ENCODE data around the gene PTPRN2. TPM values are rescaled to one million over a fixed set of nuclear protein-coding genes. Genes with fewer than 3 reads are reported as not detected.

PTPRN2 gene
- polyA plus RNA-seq, 6 donors from 2014 or later: 1.4 to 4.6 (median 3.8) TPM

DNA sequence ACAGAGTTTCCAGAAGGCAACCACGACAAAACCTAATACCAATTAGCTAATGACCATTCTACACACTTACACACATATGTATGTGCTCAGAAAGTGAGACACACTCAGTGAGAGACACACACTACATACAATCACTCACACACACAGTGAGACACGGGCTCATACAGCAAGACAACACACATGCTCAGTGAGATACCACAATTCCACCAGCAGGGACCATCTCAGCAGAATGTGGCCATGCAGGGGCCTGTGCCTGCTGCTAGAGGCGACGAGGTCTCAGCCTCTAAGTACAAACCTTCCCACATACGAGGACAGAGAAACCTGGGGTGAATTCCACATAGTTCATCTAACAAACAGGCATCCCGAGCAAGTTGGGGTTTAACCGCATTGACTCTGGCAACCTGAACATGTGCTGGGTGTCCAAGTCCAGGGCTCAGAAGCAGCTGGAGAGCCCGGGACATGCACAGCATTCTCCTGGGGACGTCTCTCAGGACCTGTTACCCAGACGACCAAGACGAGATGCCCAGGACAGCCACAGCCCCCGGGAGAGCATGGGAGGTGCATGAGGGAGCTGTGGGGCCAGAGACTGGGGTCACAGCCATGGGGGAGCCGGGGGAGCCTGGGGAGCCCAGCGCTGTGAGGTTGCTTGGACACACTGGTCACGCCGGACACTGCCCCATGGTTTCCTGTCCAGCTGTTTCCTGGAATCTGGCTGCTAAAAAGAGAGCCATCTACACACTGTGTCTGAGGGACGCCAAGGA, 523.6 kb downstream of the PTPRN2 start:
- no peaks in the 10 kb centered on the region for H3K4me1 Mint-ChIP-seq
- DNase-seq (no peak), ATAC-seq (ENCODE audit: low read depth in 2 of 2) (no peak)
- no peaks in the 10 kb centered on the region for H3K27me3 Mint-ChIP-seq
- H3K4me3 Mint-ChIP-seq: no peak overlapping the region
- peaks cover 0 to 10% (median 4%) of the 10 kb centered on the region in 7 donors for H3K9me3 Mint-ChIP-seq
- no peaks in the 10 kb centered on the region for H3K36me3 Mint-ChIP-seq
- H3K27ac Mint-ChIP-seq: no peak overlapping the region

GRCh38 chr7:158062661-158063060, 525.0 kb downstream of the PTPRN2 start:
- Mint-ChIP-seq H3K4me1 (no peaks in the 10 kb centered on the region), H3K27me3 (no peaks in the 10 kb centered on the region), H3K27ac (no peak overlapping the region), H3K9me3 (peaks cover 0 to 10% (median 4%) of the 10 kb centered on the region in 7 donors), H3K4me3 (no peak overlapping the region), H3K36me3 (no peaks in the 10 kb centered on the region)
- DNase-seq: no peak
- ATAC-seq (ENCODE audit: low read depth in 2 of 2): no peak

DNA sequence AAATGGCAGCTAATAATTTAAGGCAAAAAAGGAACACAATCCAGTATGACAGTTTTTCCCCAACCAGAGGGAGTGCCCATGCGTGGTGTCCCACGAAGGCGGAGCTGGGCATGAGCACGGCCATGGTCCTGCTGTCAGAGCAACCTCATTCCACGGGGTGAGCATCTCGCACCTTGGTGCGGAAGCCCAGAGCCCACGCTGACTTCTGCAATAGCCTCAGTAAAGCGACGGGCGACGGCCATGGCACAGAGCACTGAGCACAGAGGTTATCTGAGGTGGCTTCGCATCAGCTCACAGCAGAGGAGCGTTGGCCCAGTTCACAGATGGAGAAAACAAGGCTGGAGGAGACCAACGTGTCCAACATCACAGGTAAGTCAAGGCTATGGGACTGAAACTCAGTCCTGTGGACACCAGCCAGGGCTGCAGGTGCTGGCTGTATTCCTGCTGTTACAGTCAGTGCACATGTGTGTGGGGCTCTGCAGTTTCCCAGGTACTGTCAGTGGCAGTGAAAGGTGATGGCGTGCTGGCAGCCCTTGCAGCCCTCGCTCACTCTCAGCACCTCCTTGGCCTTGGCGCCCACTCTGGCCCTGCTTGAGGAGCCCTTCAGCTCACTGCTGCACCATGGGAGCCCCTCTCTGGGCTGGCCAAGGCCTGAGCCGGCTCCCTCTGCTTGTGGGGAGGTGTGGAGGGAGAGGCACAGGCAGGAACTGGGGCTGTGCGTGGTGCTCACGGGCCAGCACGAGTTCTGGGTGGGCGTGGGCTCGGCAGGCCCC, 525.6 kb downstream of the PTPRN2 start:
- H3K27me3 Mint-ChIP-seq: no peaks in the 10 kb centered on the region
- no peaks in the 10 kb centered on the region for H3K4me1 Mint-ChIP-seq
- H3K36me3 Mint-ChIP-seq: no peaks in the 10 kb centered on the region
- ATAC-seq (ENCODE audit: low read depth in 2 of 2): no peak
- no peak overlapping the region for H3K4me3 Mint-ChIP-seq
- H3K27ac Mint-ChIP-seq: no peak overlapping the region
- no peak for DNase-seq
- peaks cover 0 to 10% (median 4%) of the 10 kb centered on the region in 7 donors for H3K9me3 Mint-ChIP-seq

DNA sequence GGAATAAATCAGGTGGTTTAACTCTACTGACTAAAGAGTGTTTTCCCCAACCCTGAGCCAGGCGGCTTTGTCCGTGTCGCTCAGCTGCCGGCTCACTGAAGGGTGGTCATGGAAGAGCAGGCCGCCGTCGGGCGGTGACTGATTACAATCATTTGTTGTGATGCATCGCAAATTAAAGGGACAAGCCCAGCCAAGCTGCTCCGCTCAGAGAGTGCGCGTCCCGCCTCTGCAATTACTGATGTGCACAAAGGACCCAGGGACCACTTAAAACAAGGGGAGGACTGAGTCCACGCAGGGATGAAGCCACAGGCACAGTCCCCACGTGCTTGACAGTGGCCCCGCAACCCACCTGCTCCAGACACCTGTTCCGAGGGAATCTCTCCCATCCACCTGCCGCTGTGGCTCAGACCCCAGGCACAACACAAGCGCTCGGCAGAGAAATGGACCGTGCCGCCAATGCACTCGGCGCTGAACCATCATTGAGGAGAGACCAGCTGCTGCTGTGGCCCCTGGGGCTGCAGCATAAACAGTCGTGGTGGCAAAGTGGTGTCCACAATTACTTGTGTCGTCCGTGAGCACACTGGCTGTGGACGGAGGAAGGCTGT, 526.5 kb downstream of the PTPRN2 start:
- Mint-ChIP-seq H3K4me1 (no peaks in the 10 kb centered on the region), H3K36me3 (no peaks in the 10 kb centered on the region), H3K27ac (peak overlapping the region in 1 of 6 donors; percentile 32), H3K4me3 (no peak overlapping the region), H3K9me3 (peaks cover 0 to 10% (median 4%) of the 10 kb centered on the region in 7 donors), H3K27me3 (no peaks in the 10 kb centered on the region)
- ATAC-seq (ENCODE audit: low read depth in 2 of 2) (no peak), DNase-seq (no peak)

DNA sequence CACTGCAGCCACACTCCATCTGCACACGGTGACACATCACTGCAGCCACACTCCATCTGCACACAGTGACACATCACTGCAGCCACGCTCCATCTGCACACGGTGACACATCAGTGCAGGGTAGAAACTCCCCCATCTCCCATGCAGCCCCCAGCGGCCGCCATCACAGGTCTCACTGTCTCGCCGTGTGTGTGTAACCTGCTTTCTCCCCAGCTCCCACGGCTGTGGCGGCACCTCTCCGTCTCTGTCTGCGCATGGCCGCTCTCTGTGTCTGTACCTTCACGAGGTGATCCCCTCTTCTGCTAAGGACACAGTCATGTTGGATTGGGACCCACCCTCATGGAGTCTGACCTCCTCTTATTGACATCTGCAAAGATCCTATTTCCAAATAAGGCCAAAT, 527.4 kb downstream of the PTPRN2 start:
- Mint-ChIP-seq H3K9me3 (peaks cover 0 to 10% (median 4%) of the 10 kb centered on the region in 7 donors), H3K27ac (no peak overlapping the region), H3K4me1 (no peaks in the 10 kb centered on the region), H3K4me3 (no peak overlapping the region), H3K36me3 (no peaks in the 10 kb centered on the region), H3K27me3 (no peaks in the 10 kb centered on the region)
- DNase-seq (no peak), ATAC-seq (ENCODE audit: low read depth in 2 of 2) (no peak)

DNA sequence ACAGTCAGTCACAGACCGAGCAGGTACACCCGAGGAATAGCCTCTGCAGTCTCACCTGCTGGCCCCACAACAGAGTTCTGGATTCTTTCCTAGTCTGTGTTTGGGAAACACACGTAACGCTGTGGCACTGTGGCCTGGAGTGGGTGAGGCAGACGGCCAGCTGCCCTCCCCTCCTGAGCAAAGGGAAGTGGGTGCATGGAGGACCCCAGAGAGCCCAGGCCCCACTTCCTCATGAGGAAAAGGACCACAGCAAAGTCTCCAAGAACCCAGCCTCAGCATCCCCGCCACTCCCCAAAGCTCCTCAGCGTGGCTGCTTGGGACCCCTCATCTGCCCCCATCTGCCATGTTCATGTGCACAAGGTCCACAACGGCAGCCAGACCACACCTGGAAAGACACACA, 530.2 kb downstream of the PTPRN2 start:
- no peaks in the 10 kb centered on the region for H3K36me3 Mint-ChIP-seq

DNA sequence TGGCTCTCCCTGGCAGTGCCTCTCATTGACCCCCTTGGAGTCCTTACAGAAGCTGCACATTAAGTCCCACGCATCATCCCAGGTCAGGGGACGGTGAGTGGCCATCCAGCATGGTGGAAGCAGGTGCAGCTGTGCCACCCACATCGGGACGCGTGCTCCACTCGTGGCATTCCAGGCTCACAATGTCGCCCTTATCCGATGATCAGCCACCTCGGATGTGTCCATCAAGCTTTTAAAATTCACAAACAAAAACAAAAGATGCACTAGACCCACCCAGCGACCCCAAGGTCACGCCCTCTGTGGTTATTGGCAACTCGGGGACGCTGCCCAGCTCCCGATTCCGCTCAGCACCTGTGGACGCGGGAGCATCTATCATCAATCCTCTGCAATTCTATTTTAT, 530.9 kb downstream of the PTPRN2 start:
- ATAC-seq (ENCODE audit: low read depth in 2 of 2) (no peak), DNase-seq (no peak)
- Mint-ChIP-seq H3K9me3 (peaks cover 0 to 1% (median 0%) of the 10 kb centered on the region in 7 donors), H3K27ac (no peak overlapping the region), H3K4me3 (no peak overlapping the region), H3K27me3 (no peaks in the 10 kb centered on the region), H3K36me3 (no peaks in the 10 kb centered on the region), H3K4me1 (no peaks in the 10 kb centered on the region)

More for the DNA sequence above, 530.2 kb downstream of the PTPRN2 start:
- Mint-ChIP-seq H3K4me3 (no peak overlapping the region), H3K27me3 (no peaks in the 10 kb centered on the region), H3K27ac (no peak overlapping the region), H3K9me3 (peaks cover 0 to 1% (median 0%) of the 10 kb centered on the region in 7 donors), H3K4me1 (no peaks in the 10 kb centered on the region)
- ATAC-seq (ENCODE audit: low read depth in 2 of 2): no peak
- no peak for DNase-seq

DNA sequence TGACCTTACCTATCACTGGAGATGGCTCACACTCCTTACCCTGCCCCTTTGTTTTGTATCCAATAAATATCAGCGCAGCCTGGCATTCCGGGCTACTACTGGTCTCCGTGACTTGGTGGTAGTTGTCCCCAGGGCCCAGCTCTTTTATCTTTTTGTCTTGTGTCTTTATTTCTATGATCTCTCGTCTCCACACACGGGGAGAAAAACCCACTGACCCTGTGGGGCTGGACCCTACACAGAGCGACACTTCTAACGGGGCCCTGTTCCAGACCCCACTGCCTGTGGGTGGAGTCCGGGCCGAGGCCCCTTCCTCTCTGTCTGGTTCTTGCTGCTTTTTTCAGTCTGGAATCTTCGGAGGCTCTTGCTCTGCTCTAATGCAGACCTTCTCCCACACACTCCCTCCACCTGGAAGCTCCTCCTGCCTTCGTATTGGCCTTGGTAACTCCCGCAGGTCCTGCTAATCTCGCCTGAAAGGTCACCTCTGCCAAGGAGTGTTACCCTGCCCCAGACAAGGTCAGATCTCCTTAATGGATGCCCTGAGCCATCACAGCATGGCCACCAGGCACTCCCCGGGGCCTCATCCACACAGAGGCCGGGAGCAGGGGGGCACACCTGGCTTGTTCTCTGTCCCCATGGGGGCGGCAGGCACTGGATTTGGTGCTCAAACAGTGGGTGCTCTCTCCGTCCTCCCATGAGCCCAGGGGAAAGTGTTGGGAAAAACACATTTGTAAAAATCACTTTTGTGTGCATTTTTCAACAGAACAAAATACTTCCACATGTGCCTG, 531.7 kb downstream of the PTPRN2 start:
- no peak overlapping the region for H3K4me3 Mint-ChIP-seq
- H3K9me3 Mint-ChIP-seq: peaks cover 0 to 1% (median 0%) of the 10 kb centered on the region in 7 donors
- H3K36me3 Mint-ChIP-seq: no peaks in the 10 kb centered on the region
- ATAC-seq (ENCODE audit: low read depth in 2 of 2) (no peak), DNase-seq (no peak)
- no peaks in the 10 kb centered on the region for H3K27me3 Mint-ChIP-seq
- H3K27ac Mint-ChIP-seq: peak overlapping the region in 1 of 6 donors; percentile 14
- no peaks in the 10 kb centered on the region for H3K4me1 Mint-ChIP-seq

- ATAC-seq (ENCODE audit: low read depth in 2 of 2) (no peak), DNase-seq (no peak)
- Mint-ChIP-seq H3K36me3 (no peaks in the 10 kb centered on the region), H3K27me3 (no peaks in the 10 kb centered on the region), H3K27ac (no peak overlapping the region), H3K4me3 (no peak overlapping the region), H3K4me1 (no peaks in the 10 kb centered on the region), H3K9me3 (peaks cover 0 to 1% (median 0%) of the 10 kb centered on the region in 7 donors)
Measured at GRCh38 chr7:158054611-158055010, 533.0 kb downstream of the PTPRN2 start.

DNA sequence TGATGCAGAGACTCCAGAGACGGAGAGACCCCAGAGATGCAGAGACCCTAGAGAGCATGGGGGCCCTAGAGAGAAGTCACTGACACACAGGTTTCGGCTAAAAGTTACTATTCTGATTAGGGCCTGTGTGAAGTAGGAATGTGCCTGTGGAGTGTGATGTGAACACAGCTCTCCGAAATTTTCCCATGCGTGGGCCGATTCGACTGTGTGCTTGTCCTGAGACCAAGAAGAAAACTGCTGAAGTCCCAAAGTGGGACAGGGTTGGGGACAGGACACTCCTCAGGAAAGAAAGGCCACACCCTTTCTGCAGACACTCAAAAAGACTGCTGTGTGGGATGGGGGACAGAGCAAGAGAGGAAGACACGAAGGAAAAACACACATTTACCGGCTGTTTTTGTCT, 533.5 kb downstream of the PTPRN2 start:
- no peaks in the 10 kb centered on the region for H3K36me3 Mint-ChIP-seq
- no peak overlapping the region for H3K4me3 Mint-ChIP-seq
- peaks cover 0 to 1% (median 0%) of the 10 kb centered on the region in 7 donors for H3K9me3 Mint-ChIP-seq
- no peak overlapping the region for H3K27ac Mint-ChIP-seq
- ATAC-seq (ENCODE audit: low read depth in 2 of 2) (no peak), DNase-seq (no peak)
- H3K4me1 Mint-ChIP-seq: no peaks in the 10 kb centered on the region
- H3K27me3 Mint-ChIP-seq: no peaks in the 10 kb centered on the region

DNA sequence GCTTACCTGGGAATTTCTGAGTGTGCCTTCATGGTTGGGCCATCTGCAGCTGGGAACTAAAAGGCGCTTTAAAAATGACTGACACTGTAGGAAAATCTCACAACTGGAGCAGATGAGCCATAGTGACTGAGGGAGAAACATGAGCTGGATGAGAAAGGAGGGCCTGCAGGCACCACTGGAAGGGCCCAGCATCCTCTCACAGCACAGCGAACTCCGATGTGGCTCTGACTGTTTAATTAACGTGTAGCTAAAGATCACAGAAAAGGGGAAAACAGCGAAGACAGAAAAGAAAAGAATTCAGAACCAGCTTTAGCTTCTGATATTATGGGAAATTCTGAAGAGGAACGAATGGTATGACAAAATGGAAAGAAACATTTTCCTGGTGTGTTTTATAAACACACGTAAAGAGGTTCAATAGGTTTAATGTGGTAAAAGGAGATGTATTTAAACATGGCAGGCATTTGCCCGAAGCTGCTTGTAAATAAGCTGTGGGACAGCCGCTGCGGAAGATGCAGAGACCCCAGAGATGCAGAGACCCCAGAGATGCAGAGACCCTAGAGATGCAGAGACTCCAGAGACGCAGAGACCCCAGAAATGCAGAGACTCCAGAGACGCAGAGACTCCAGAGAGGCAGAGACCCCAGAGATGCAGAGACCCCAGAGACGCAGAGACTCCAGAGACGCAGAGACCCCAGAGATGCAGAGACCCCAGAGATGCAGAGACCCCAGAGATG, 534.3 kb downstream of the PTPRN2 start:
- no peak overlapping the region for H3K27ac Mint-ChIP-seq

DNA sequence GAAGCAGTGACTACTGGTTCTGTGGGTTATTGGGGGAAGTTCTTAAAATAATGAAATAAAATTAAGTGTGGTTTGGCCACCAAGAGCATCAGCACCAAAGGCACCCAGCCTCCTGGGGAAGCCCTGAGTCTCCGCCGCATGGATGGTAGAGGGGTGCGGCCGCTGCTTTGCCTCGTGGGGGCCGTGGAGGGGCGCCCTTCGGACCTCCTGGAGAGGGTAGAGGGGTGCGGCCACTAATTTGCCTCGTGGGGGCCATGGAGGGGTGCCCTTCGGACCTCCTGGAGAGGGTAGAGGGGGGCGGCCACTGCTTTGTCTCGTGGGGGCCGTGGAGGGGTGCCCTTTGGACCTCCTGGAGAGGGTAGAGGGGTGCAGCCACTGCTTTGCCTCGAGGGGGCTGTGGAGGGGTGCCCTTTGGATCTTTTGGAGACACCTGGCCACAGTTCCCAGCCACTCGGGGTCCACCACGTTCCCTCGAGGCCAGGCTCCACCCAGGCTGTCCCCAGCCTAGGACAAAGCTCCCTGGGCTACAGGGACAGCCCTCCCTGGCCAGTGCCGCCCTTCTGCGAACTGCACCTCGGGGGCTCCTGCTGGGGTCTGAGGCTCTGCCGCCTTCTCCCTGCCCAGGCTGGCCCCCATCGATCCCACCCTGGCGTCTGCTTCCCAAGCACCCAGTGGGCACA, 535.1 kb downstream of the PTPRN2 start:
- no peak overlapping the region for H3K4me3 Mint-ChIP-seq
- no peak for ATAC-seq (ENCODE audit: low read depth in 2 of 2)
- H3K27ac Mint-ChIP-seq: no peak overlapping the region
- H3K27me3 Mint-ChIP-seq: no peaks in the 10 kb centered on the region
- H3K9me3 Mint-ChIP-seq: peaks cover 0 to 1% (median 0%) of the 10 kb centered on the region in 7 donors
- H3K4me1 Mint-ChIP-seq: no peaks in the 10 kb centered on the region
- DNase-seq: no peak
- no peaks in the 10 kb centered on the region for H3K36me3 Mint-ChIP-seq

More for the DNA sequence above, 534.3 kb downstream of the PTPRN2 start:
- Mint-ChIP-seq H3K4me1 (no peaks in the 10 kb centered on the region), H3K36me3 (no peaks in the 10 kb centered on the region), H3K9me3 (peaks cover 0 to 1% (median 0%) of the 10 kb centered on the region in 7 donors), H3K27me3 (no peaks in the 10 kb centered on the region), H3K4me3 (no peak overlapping the region)
- DNase-seq (no peak), ATAC-seq (ENCODE audit: low read depth in 2 of 2) (no peak)
